Thyroid gland (tissue), 4 donors: Measurements from ENCODE around the gene C17orf114.

Experiments used
- CTCF ChIP-seq, 6 experiments: fragments of 200-600 bp in 3 of 6; fragments of 450-650 bp in 3 of 6; sonication (generic) in 3 of 6; IDR thresholded peaks; one replicate each; pipeline ENCODE4 v1.5.1; 2016 to 2019; ENCODE audit warnings: antibody characterized with exemption in 6 of 6, mild to moderate bottlenecking in 2 of 6, inconsistent platforms in 1 of 6, moderate library complexity in 1 of 6
- POLR2A ChIP-seq, 2 donors: fragments of 450-650 bp; IDR thresholded peaks; one replicate each; pipeline ENCODE4 v1.6.1; 2017; ENCODE audit warnings: antibody characterized with exemption in 2 of 2, mild to moderate bottlenecking in 2 of 2, moderate library complexity in 1 of 2

- TF ChIP-seq CTCF (IDR thresholded peaks at IDR 0.05) (no peak), POLR2A (IDR thresholded peaks at IDR 0.05) (no peak)
Observed at GRCh38 chr17:4810696-4811290, 8.7 kb upstream of the C17orf114 start.
